ENCODE data around the gene DMD.

GRCh38 chrX:31199056-31199839, 2012.1 kb downstream of the DMD start:
- TF ChIP-seq CTCF (conservative IDR thresholded peaks at IDR 0.05) (no peak), ZFX (IDR thresholded peaks at IDR 0.05) (no peak)

All from C4-2B (cell line).